ENCODE data around the gene LRRC47.

- TF ChIP-seq CTCF (IDR thresholded peaks at IDR 0.05) (no peak), POLR2A (IDR thresholded peaks at IDR 0.05) (no peak)
These were observed 43.8 kb downstream of the LRRC47 start, which contains the start of gene CCDC27 for GRCh38 chr1:3752400-3752945.
